ENCODE measurements around the gene HMCN2. TPM values are rescaled to one million over a fixed set of nuclear protein-coding genes. Genes with fewer than 3 reads are reported as not detected.
"Not testable (repeated sequence)": the region's sequence is repeated elsewhere in the genome, so short reads cannot be mapped to it uniquely, and the experiment has no call there.

The HMCN2 gene
- polyA plus RNA-seq, 1 donor = 12.3 TPM

GRCh38 chr9:130387905-130388304, 122.3 kb downstream of the HMCN2 start:
- DNase-seq (ENCODE audit: low read depth) = no peak

GRCh38 chr9:130390390-130390789, 124.8 kb downstream of the HMCN2 start:
- no peak for DNase-seq (ENCODE audit: low read depth)

GRCh38 chr9:130390986-130391385, 125.4 kb downstream of the HMCN2 start:
- no peak for DNase-seq (ENCODE audit: low read depth)

- no peak for DNase-seq (ENCODE audit: low read depth)
Observed at GRCh38 chr9:130391866-130392265, 126.3 kb downstream of the HMCN2 start.

- no peak for DNase-seq (ENCODE audit: low read depth)
Observed at GRCh38 chr9:130393681-130394071, 128.1 kb downstream of the HMCN2 start.

GRCh38 chr9:130394320-130394719, 128.8 kb downstream of the HMCN2 start:
- DNase-seq (ENCODE audit: low read depth) = no peak

- no peak for DNase-seq (ENCODE audit: low read depth)
Observed at GRCh38 chr9:130394814-130395470, 129.4 kb downstream of the HMCN2 start.

GRCh38 chr9:130395810-130396435, 130.4 kb downstream of the HMCN2 start:
- DNase-seq (ENCODE audit: low read depth) = no peak

GRCh38 chr9:130396581-130396980, 131.0 kb downstream of the HMCN2 start:
- DNase-seq (ENCODE audit: low read depth) = no peak

- DNase-seq (ENCODE audit: low read depth) = no peak
Observed at GRCh38 chr9:130398487-130399240, 133.1 kb downstream of the HMCN2 start.

- no peak for DNase-seq (ENCODE audit: low read depth)
Observed at GRCh38 chr9:130399768-130400167, 134.2 kb downstream of the HMCN2 start.

- no peak for DNase-seq (ENCODE audit: low read depth)
Observed at GRCh38 chr9:130400870-130401269, 135.3 kb downstream of the HMCN2 start.

GRCh38 chr9:130401742-130402141, 136.2 kb downstream of the HMCN2 start:
- DNase-seq (ENCODE audit: low read depth) = not testable (repeated sequence)

- no peak for DNase-seq (ENCODE audit: low read depth)
Observed at GRCh38 chr9:130402243-130402642, 136.7 kb downstream of the HMCN2 start.

- no peak for DNase-seq (ENCODE audit: low read depth)
Observed at GRCh38 chr9:130402645-130403440, 137.3 kb downstream of the HMCN2 start.

GRCh38 chr9:130405657-130406257, 140.2 kb downstream of the HMCN2 start:
- no peak for DNase-seq (ENCODE audit: low read depth)

- DNase-seq (ENCODE audit: low read depth) = no peak
Observed at GRCh38 chr9:130406278-130406895, 140.8 kb downstream of the HMCN2 start.

- no peak for DNase-seq (ENCODE audit: low read depth)
Observed at GRCh38 chr9:130407916-130408663, 142.5 kb downstream of the HMCN2 start.

GRCh38 chr9:130408669-130409068, 143.1 kb downstream of the HMCN2 start:
- no peak for DNase-seq (ENCODE audit: low read depth)

- DNase-seq (ENCODE audit: low read depth) = no peak
Observed at GRCh38 chr9:130409246-130409645, 143.7 kb downstream of the HMCN2 start.

Data from forelimb muscle (tissue), 1 donor.